ENCODE measurements around the gene NTM.

GRCh38 chr11:131458421-131458820, 88.0 kb downstream of the NTM start:
- no peak for TF ChIP-seq CTCF (IDR thresholded peaks at IDR 0.05)
- TF ChIP-seq POLR2A (IDR thresholded peaks at IDR 0.05): no peak

Data from adrenal gland (tissue), 5 donors.